Measurements from ENCODE around the gene ANO1.

ANO1 gene

GRCh38 chr11:70099578-70100279, 21.6 kb downstream of the ANO1 start:
- DNase-seq, result peak; percentile 8

DNA sequence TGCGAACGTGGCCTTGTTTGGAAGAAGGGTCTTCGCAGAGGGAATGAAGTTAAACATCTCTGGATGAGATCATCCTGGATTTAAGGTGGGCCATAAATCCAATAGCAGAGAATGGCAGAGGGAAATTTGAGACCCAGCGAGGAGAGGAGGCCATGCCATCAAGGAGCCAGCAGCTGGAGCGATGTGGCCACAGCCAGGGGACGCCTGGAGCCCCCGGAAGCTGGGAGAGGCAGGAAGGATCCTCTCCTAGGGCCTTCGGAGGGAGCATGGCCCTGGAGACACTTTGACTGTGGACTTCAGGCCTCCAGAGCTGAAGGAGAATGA, 22.1 kb downstream of the ANO1 start:
- no peak for DNase-seq

DNA sequence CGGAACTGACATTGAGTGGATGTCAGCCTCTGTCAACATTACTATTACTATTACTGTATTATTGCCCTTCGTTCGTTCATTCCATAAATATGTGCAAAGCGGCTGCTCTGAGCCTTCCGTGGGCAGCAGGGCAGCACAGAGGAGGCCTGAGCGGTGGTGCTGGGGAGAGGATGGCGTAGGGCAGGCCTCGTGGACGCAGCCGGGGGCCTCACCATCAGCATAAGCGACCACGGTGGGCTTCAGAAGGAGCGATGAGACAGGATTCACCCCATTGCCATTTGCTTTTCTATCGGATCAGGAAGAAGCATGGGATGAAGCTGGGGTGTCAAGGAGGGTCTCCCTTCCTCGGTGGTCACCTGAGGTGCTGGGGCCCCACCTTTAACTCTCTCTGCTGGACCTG, 22.7 kb downstream of the ANO1 start:
- DNase-seq, result no peak

- no peak for DNase-seq
These were observed 25.3 kb downstream of the ANO1 start for GRCh38 chr11:70103256-70103975.

- no peak for DNase-seq
These were observed 26.3 kb downstream of the ANO1 start for GRCh38 chr11:70104419-70104818.

- no peak for DNase-seq
These were observed 26.8 kb downstream of the ANO1 start for GRCh38 chr11:70104961-70105360.

- DNase-seq, result no peak
These were observed 27.2 kb downstream of the ANO1 start for GRCh38 chr11:70105369-70105754.

DNA sequence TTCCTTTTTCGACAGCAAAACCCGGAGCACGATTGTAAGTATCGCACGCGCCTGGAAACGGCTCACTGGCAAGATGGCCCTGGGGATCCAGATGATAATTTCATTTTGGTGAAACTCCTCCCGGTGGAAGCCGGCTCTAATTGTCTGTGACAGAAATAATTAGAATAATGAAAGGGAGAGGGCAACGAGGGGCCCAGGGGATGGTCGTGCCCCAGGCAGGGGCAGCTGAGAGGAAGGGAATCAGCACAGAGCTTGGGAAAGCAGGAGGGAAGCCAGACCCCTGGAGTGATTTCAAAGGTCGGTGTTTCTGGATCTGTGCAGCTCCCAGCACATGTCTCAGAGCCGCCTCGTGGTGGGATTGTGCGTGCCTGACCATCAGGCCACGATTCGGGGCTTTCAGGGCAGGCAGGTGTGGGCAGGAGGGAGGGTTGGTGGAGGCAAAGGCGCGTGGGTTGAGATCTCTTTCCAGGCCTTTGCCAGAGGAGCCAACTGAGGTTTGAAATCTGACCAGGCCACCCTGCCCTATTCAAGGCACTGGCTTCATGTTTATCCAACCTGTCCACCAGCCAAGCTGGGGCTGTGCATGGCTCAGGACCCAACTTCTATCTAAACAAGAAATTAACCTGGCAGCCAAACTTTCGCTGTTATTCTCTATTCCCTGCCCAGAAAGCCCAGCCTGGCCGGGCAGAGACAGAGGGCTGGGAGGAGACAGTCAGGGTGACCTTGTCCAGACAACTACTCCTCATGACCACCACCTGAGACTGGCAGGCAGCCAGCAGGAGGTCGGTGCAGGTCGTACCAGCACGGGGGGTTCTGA, 27.8 kb downstream of the ANO1 start:
- no peak for DNase-seq

- DNase-seq, result no peak
These were observed 28.6 kb downstream of the ANO1 start for GRCh38 chr11:70106757-70107156.

GRCh38 chr11:70107191-70107590, 29.1 kb downstream of the ANO1 start:
- no peak for DNase-seq

DNA sequence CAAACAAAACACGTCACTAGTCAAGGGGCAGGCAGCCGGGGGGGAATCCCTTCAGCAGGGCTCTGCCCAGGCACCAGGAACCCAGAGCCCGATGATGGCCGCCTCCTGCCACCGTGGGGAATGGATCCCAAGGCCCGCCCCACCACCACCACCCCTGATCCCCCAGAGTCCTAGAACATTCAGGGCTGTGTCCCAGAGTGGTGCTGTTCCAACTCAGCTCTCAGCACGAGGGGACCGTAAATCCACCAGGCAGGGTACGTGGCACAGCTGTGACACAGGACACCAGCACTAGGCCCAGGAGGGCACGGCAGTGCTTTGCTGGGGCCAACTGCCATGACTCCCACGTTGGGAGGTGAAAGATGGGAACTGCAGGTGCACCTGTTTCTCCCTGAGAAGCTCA, 29.6 kb downstream of the ANO1 start:
- DNase-seq, result no peak

GRCh38 chr11:70108250-70108649, 30.1 kb downstream of the ANO1 start:
- peak; percentile 47 for DNase-seq

DNA sequence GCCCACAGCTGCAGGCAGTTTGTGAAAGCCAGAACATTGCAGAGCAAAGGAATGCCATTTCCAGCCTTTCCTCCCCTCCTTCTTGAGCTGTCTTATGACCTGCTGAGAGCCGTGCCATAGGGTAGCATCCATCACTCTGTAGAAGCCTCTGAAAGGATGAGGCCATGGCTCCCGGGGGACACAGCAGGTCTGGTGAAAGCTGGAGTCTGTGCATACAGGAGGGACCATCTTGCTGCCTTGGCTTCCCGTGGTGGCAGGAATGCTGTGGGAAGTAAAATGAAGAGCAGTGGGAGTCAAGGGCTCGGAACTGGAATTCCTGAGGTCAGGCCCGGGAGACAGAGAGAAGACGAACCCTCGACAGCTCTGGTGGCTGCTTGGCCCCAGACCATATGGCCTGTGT, 30.9 kb downstream of the ANO1 start:
- no peak for DNase-seq

DNA sequence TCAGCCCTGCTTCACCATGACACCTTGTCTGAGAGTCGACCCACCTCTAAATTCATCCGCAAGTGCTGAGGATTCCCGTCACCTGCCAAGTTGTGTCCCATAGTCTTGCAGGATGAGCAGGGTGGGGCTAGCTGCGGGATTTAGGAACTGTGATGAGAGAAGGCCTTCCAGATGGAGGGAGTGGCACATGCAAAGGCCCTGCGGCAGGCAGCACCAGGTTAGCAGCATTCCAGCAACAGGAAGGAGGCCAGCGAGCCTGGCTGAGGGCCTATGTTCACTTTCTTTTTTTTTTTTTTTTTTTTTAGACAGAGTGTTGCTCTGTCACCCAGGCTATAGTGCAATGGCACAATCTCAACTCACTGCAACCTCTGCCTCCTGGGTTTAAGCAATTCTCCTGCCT, 31.8 kb downstream of the ANO1 start:
- DNase-seq, result no peak

DNA sequence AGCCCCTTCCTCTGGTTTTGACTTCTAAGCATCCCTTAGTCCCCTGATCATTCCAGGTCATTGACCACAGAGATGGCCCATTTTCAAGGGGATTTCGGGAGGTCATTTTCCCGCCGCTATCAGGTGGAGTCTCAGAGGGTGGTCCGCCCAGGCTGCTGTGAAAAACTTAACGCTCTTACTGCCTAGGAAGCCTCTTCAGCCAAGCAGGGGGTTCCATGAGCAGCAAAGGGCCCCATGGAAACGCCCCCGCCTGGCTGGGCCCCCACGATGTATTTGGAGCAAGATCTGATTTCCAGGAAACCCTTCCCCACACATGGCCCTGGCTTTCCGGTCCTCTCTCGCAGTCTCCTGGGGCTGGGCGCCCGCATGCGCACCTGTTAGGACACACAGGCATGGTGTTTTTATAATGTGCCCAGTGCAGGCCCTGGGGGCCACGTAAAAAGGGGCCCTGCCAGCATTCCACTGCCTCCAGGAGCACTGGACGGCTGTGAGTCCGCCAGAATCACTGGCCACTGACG, 32.5 kb downstream of the ANO1 start:
- no peak for DNase-seq

DNA sequence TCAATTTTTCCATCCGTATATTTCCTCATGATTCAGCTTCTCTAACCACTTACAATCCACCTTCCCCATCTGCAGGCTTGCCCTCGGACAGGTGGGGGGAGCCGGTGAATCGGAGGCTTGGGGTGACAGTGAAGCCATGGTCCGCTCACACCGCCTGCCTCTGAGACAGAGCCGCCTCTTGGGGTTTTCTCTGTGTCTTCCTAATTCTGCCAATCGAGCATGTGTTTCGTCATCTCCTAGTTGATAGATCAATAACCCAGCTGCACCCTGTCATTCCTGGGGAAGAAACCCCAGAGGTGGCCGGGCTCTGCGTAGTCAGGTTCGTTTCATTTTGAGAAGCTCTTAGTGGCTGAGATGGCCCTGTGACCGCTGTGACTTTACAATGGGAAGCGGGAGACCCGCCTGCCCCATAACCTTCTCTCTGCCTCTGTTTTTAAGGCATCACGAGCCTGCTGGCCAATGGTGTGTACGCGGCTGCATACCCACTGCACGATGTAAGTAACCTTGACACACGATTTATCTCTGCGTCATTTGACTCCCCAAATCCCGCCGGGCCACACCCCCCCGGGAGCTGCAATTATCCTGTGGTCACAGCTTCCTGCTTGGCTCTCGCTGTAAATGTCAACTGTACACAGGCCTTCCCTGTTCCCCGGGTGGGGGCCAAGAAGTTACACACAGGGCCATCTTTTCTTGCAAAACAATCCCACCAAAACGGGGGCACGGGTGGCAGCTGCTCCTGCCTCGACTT, 33.3 kb downstream of the ANO1 start:
- DNase-seq, result peak; percentile 66

GRCh38 chr11:70112017-70112434, 33.9 kb downstream of the ANO1 start:
- no peak for DNase-seq

- DNase-seq, result no peak
These were observed 35.7 kb downstream of the ANO1 start for GRCh38 chr11:70113801-70114200.

GRCh38 chr11:70115778-70116177, 37.7 kb downstream of the ANO1 start:
- no peak for DNase-seq

GRCh38 chr11:70116386-70117065, 38.4 kb downstream of the ANO1 start:
- no peak for DNase-seq

- no peak for DNase-seq
These were observed 39.5 kb downstream of the ANO1 start for GRCh38 chr11:70117567-70118145.

DNA sequence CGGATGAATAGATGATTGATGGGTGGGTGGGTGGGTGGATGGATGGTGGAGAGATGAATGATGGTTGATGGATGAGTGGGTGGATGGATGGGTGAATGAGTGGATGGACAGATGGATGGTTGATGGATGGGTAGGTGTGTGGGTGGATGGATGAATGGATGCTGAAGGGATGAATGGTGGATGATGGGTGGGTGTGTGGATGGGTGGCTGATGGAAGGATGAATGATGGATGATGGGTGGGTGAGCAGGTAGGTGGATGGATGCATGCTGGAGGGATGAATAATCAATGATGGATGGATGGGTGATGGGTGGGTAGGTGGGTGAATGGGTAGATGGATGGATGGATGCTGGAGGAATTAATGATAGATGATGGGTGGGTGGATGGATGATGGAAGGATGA, 40.5 kb downstream of the ANO1 start:
- no peak for DNase-seq

Measured in EL (cell line).